Endometrium (tissue), 2 donors: ENCODE measurements around the gene BCL11A.

ENCODE experiments used
- FAIRE-seq: peaks from 2 replicates; lab custom pipeline; 2012; peaks lifted over from hg19 to GRCh38; lab: Jason Lieb, UNC
- donor health status: control.
- donor health status: control.

Gene BCL11A

GRCh38 chr2:60553495-60554073 lies at the start of gene BCL11A:
Gene BCL11A (minus strand): TSS chr2:60553654. CDS start chr2:60553270, 384 bp downstream.
- no peak for FAIRE-seq

GRCh38 chr2:60602828-60603532 lies 49.5 kb upstream of the BCL11A start:
- FAIRE-seq, result no peak

GRCh38 chr2:60602388-60602787 lies 48.9 kb upstream of the BCL11A start:
- no peak for FAIRE-seq

- FAIRE-seq, result no peak
These were observed 44.8 kb upstream of the BCL11A start for GRCh38 chr2:60598271-60598670.

GRCh38 chr2:60597346-60597745 lies 43.9 kb upstream of the BCL11A start:
- FAIRE-seq, result no peak

GRCh38 chr2:60596411-60596810 lies 43.0 kb upstream of the BCL11A start:
- no peak for FAIRE-seq

- no peak for FAIRE-seq
These were observed 42.5 kb upstream of the BCL11A start for GRCh38 chr2:60595953-60596352.

GRCh38 chr2:60589104-60589503 lies 35.6 kb upstream of the BCL11A start:
- no peak for FAIRE-seq

GRCh38 chr2:60586081-60586480 lies 32.6 kb upstream of the BCL11A start:
- no peak for FAIRE-seq

- no peak for FAIRE-seq
These were observed 31.8 kb upstream of the BCL11A start for GRCh38 chr2:60585276-60585675.

- no peak for FAIRE-seq
These were observed 30.1 kb upstream of the BCL11A start for GRCh38 chr2:60583604-60584003.

GRCh38 chr2:60581433-60582282 lies 28.2 kb upstream of the BCL11A start:
- FAIRE-seq, result no peak

- FAIRE-seq, result no peak
These were observed 24.3 kb upstream of the BCL11A start for GRCh38 chr2:60577682-60578283.

GRCh38 chr2:60573251-60573650 lies 19.8 kb upstream of the BCL11A start:
- no peak for FAIRE-seq

GRCh38 chr2:60570251-60570650 lies 16.8 kb upstream of the BCL11A start:
- no peak for FAIRE-seq

- no peak for FAIRE-seq
These were observed 16.2 kb upstream of the BCL11A start for GRCh38 chr2:60569680-60570111.

- FAIRE-seq, result no peak
These were observed 14.7 kb upstream of the BCL11A start for GRCh38 chr2:60567919-60568768.

GRCh38 chr2:60567096-60567495 lies 13.6 kb upstream of the BCL11A start:
- no peak for FAIRE-seq

- FAIRE-seq, result no peak
These were observed 12.0 kb upstream of the BCL11A start for GRCh38 chr2:60565472-60565871.

- no peak for FAIRE-seq
These were observed 7.5 kb upstream of the BCL11A start for GRCh38 chr2:60560734-60561644.

- FAIRE-seq, result no peak
These were observed 6.4 kb upstream of the BCL11A start for GRCh38 chr2:60559880-60560279.
